CD4-positive, alpha-beta T cell treated with Interleukin-17A for 1 hour (primary cell): ENCODE measurements around the gene TBC1D22A.
"Not testable (repeated sequence)": the region's sequence is repeated elsewhere in the genome, so short reads cannot be mapped to it uniquely, and the experiment has no call there.

ENCODE experiments used
- DNase-seq: peaks from one replicate; pipeline ENCODE4 v3.0.0-alpha.2; 2020

The TBC1D22A gene

GRCh38 chr22:47114813-47115517, 352.5 kb downstream of the TBC1D22A start:
- no peak for DNase-seq

- no peak for DNase-seq
These were observed 353.1 kb downstream of the TBC1D22A start for GRCh38 chr22:47115518-47115890.

GRCh38 chr22:47115921-47116320, 353.5 kb downstream of the TBC1D22A start:
- no peak for DNase-seq

GRCh38 chr22:47116426-47117341, 354.2 kb downstream of the TBC1D22A start:
- DNase-seq: no peak

- not testable (repeated sequence) for DNase-seq
These were observed 355.0 kb downstream of the TBC1D22A start for GRCh38 chr22:47117442-47117841.

- no peak for DNase-seq
These were observed 356.7 kb downstream of the TBC1D22A start for GRCh38 chr22:47119181-47119580.

GRCh38 chr22:47120399-47120798, 357.9 kb downstream of the TBC1D22A start:
- no peak for DNase-seq

- DNase-seq: no peak
These were observed 359.3 kb downstream of the TBC1D22A start for GRCh38 chr22:47121791-47122190.

- DNase-seq: no peak
These were observed 360.1 kb downstream of the TBC1D22A start for GRCh38 chr22:47122441-47123000.

- DNase-seq: no peak
These were observed 360.8 kb downstream of the TBC1D22A start for GRCh38 chr22:47123006-47123826.

GRCh38 chr22:47123827-47124442, 361.5 kb downstream of the TBC1D22A start:
- DNase-seq: no peak

- no peak for DNase-seq
These were observed 362.0 kb downstream of the TBC1D22A start for GRCh38 chr22:47124451-47124881.

- no peak for DNase-seq
These were observed 362.5 kb downstream of the TBC1D22A start for GRCh38 chr22:47124961-47125360.

- DNase-seq: no peak
These were observed 363.2 kb downstream of the TBC1D22A start for GRCh38 chr22:47125603-47126002.

- no peak for DNase-seq
These were observed 363.9 kb downstream of the TBC1D22A start for GRCh38 chr22:47126344-47126811.

GRCh38 chr22:47127441-47127871, 365.0 kb downstream of the TBC1D22A start:
- no peak for DNase-seq

GRCh38 chr22:47128216-47128615, 365.8 kb downstream of the TBC1D22A start:
- no peak for DNase-seq

GRCh38 chr22:47128622-47129215, 366.3 kb downstream of the TBC1D22A start:
- DNase-seq: no peak

GRCh38 chr22:47129902-47130635, 367.6 kb downstream of the TBC1D22A start:
- DNase-seq: no peak

GRCh38 chr22:47130883-47131631, 368.6 kb downstream of the TBC1D22A start:
- no peak for DNase-seq
